SK-N-SH (cell line): ENCODE data around the gene SIPA1.

Source experiments
- CHD2 ChIP-seq: fragments of 150-350 bp; IDR thresholded peaks from 2 replicates; pipeline ENCODE4 v1.6.1; 2018; ENCODE audit warnings: low read length; ENCODE audit not compliant: partially characterized antibody
- ELF1 ChIP-seq: IDR thresholded peaks from 2 replicates; pipeline ENCODE4 v1.4.0; 2012
- GABPA ChIP-seq: IDR thresholded peaks from 2 replicates; pipeline ENCODE4 v1.4.0; 2012; ENCODE audit warnings: low read depth, mild to moderate bottlenecking
- POLR2AphosphoS5 ChIP-seq: IDR thresholded peaks from 2 replicates; pipeline ENCODE4 v1.6.1; 2012; ENCODE audit warnings: low read depth, low read length
- TAF1 ChIP-seq: IDR thresholded peaks from 2 replicates; pipeline ENCODE4 v1.6.1; 2012; ENCODE audit warnings: low read depth, mild to moderate bottlenecking, low read length, moderate library complexity, borderline replicate concordance
- TF ChIP-seq, protein P1 (sequence below): fragments of 200-600 bp; sonication (generic); IDR thresholded peaks from 2 replicates; pipeline ENCODE4 v1.6.1; 2017; ENCODE audit warnings: antibody characterized with exemption, mild to moderate bottlenecking, moderate library complexity
- TF ChIP-seq, protein P2 (sequence below): IDR thresholded peaks from 2 replicates; pipeline ENCODE4 v1.4.0; 2012; ENCODE audit warnings: low read depth

DNA sequence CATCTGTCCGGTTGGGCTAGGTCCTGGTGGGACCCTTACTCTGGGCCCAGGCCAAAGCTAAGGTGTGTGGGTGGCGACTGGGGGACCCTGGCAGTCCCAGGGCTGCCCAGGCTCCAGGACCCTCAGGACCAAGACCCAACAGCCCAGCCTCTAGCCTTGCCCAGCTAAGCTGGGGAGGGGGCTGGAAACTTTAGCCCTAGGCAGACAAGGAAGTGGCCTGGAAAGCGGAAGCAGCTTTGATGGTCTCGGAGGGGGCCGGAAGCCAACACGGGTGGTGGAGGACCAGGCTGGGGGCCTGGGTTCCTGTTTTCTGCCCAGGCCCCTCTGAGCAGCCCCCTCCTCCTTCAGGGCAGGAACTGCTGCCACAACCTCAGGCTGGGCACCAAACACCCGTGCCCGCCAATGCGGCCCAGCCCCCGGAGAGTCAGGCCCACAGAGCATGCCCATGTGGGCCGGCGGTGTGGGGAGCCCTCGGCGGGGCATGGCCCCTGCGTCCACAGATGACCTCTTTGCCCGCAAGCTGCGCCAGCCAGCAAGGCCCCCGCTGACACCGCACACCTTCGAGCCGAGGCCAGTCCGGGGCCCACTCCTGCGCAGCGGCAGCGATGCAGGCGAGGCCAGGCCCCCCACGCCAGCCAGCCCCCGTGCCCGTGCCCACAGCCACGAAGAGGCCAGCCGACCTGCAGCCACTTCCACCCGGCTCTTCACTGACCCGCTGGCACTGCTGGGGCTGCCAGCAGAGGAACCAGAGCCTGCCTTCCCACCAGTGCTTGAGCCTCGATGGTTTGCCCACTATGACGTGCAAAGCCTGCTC lies 2.8 kb downstream of the SIPA1 start:
- TF ChIP-seq, protein P1, sequence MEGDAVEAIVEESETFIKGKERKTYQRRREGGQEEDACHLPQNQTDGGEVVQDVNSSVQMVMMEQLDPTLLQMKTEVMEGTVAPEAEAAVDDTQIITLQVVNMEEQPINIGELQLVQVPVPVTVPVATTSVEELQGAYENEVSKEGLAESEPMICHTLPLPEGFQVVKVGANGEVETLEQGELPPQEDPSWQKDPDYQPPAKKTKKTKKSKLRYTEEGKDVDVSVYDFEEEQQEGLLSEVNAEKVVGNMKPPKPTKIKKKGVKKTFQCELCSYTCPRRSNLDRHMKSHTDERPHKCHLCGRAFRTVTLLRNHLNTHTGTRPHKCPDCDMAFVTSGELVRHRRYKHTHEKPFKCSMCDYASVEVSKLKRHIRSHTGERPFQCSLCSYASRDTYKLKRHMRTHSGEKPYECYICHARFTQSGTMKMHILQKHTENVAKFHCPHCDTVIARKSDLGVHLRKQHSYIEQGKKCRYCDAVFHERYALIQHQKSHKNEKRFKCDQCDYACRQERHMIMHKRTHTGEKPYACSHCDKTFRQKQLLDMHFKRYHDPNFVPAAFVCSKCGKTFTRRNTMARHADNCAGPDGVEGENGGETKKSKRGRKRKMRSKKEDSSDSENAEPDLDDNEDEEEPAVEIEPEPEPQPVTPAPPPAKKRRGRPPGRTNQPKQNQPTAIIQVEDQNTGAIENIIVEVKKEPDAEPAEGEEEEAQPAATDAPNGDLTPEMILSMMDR: no peak
- no peak for TF ChIP-seq GABPA
- no peak for TF ChIP-seq POLR2AphosphoS5
- no peak for TF ChIP-seq ELF1
- TF ChIP-seq CHD2: no peak
- TF ChIP-seq, protein P2, sequence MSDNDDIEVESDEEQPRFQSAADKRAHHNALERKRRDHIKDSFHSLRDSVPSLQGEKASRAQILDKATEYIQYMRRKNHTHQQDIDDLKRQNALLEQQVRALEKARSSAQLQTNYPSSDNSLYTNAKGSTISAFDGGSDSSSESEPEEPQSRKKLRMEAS: no peak
- TF ChIP-seq TAF1: no peak
